IMR-90 (cell line): ENCODE measurements around the gene PLEK. TPM values are rescaled to one million over a fixed set of nuclear protein-coding genes. Genes with fewer than 3 reads are reported as not detected.

Experiments
- ATAC-seq: fragments of 200-7000 bp; cut with Tn5 transposase; 2 replicates; pipeline ENCODE4 v1.9.1; 2020; ENCODE audit warnings: low read depth, mild to moderate bottlenecking, moderate library complexity
- BruUV-seq: library from RNA; stranded (reverse); fragments of 400-500 nt; replicated peaks from 2 replicates; lab custom pipeline; 2021; lab: Mats Ljungman, UMichigan
- CTCF ChIA-PET: fragments of 300-600 bp; formaldehyde crosslinking; extraction: SDS; loops from one replicate; lab custom pipeline; 2021; ENCODE audit warnings: antibody characterized with exemption; lab: Yijun Ruan, JAX
- POLR2A ChIA-PET: fragments of 300-600 bp; sonication (Branson Sonifier 250); formaldehyde crosslinking; loops from one replicate; lab custom pipeline; 2022; ENCODE audit warnings: antibody characterized with exemption; ENCODE audit not compliant: unreplicated experiment; lab: Charles Lee
- DNase-seq: peaks from one replicate; pipeline ENCODE4 v3.0.0; 2013
- H2AFZ ChIP-seq: replicated peaks from 2 replicates; pipeline ENCODE3; 2013; ENCODE audit warnings: low read length, mild to moderate bottlenecking; ENCODE audit not compliant: poor library complexity
- H2AK5ac ChIP-seq: 2 replicates; pipeline ENCODE4 v1.6.1; 2013; ENCODE audit warnings: low read depth, low read length, inconsistent platforms
- H2AK9ac ChIP-seq: replicated peaks from 2 replicates; pipeline ENCODE3; 2013; ENCODE audit warnings: mild to moderate bottlenecking, low read depth, low read length, moderate library complexity; ENCODE audit not compliant: poor library complexity
- H2BK120ac ChIP-seq: 2 replicates; pipeline ENCODE4 v1.6.1; 2013; ENCODE audit warnings: low read depth, low read length, inconsistent platforms
- H2BK15ac ChIP-seq: 3 replicates; pipeline ENCODE4 v1.6.1; 2013; ENCODE audit warnings: low read depth, low read length, inconsistent platforms
- H2BK20ac ChIP-seq: 2 replicates; pipeline ENCODE4 v1.6.1; 2013; ENCODE audit warnings: low read depth, mild to moderate bottlenecking, inconsistent platforms, low read length, moderate library complexity
- H2BK5ac ChIP-seq: 2 replicates; pipeline ENCODE4 v1.6.1; 2013; ENCODE audit warnings: mild to moderate bottlenecking, low read depth, low read length, inconsistent platforms; ENCODE audit not compliant: poor library complexity, severe bottlenecking
- H3K14ac ChIP-seq: replicated peaks from 2 replicates; pipeline ENCODE4 v1.6.1; 2013; ENCODE audit warnings: low read depth, low read length, inconsistent platforms
- H3K18ac ChIP-seq: 2 replicates; pipeline ENCODE4 v1.6.1; 2013; ENCODE audit warnings: low read depth, low read length, control low read depth
- H3K23ac ChIP-seq: 2 replicates; pipeline ENCODE4 v1.6.1; 2013; ENCODE audit warnings: low read depth, low read length, inconsistent platforms
- H3K27ac ChIP-seq: 2 replicates; pipeline ENCODE4 v1.5.1; 2013; ENCODE audit warnings: mild to moderate bottlenecking, control low read depth, low read length; ENCODE audit not compliant: insufficient read depth
- H3K27me3 ChIP-seq: 2 replicates; pipeline ENCODE4 v1.6.1; 2013; ENCODE audit warnings: low read length; ENCODE audit not compliant: control insufficient read depth, insufficient read depth
- H3K36me3 ChIP-seq: 2 replicates; pipeline ENCODE4 v1.6.1; 2013; ENCODE audit warnings: low read length, mixed read lengths; ENCODE audit not compliant: control insufficient read depth, insufficient read depth
- H3K4ac ChIP-seq: 2 replicates; pipeline ENCODE4 v1.6.1; 2013; ENCODE audit warnings: low read depth, low read length, inconsistent platforms
- H3K4me1 ChIP-seq: 2 replicates; pipeline ENCODE4 v1.6.1; 2013; ENCODE audit warnings: low read length, mixed read lengths; ENCODE audit not compliant: control insufficient read depth, insufficient read depth
- H3K4me2 ChIP-seq: 2 replicates; pipeline ENCODE4 v1.6.1; 2013; ENCODE audit warnings: low read depth, mild to moderate bottlenecking, control low read depth, low read length, moderate library complexity
- H3K4me3 ChIP-seq: 2 replicates; pipeline ENCODE4 v1.5.1; 2013; ENCODE audit warnings: low read depth, mild to moderate bottlenecking, control low read depth, low read length, moderate library complexity; ENCODE audit not compliant: insufficient read depth
- H3K56ac ChIP-seq: 2 replicates; pipeline ENCODE4 v1.6.1; 2013; ENCODE audit warnings: low read length, inconsistent platforms; ENCODE audit not compliant: insufficient read depth; ENCODE audit errors: extremely low read depth
- H3K79me1 ChIP-seq, 2 experiments: 2 replicates each; pipeline ENCODE4 v1.6.1; 2013; ENCODE audit warnings: low read length in 2 of 2, inconsistent platforms in 1 of 2, low read depth in 1 of 2
- H3K9ac ChIP-seq: 2 replicates; pipeline ENCODE4 v1.6.1; 2013; ENCODE audit warnings: low read depth, low read length, control low read depth
- H3K9me1 ChIP-seq: 2 replicates; pipeline ENCODE4 v1.6.1; 2013; ENCODE audit warnings: low read length, inconsistent platforms; ENCODE audit not compliant: insufficient read depth
- H3K9me3 ChIP-seq: 2 replicates; pipeline ENCODE4 v1.6.1; 2013; ENCODE audit warnings: low read length; ENCODE audit not compliant: control insufficient read depth, insufficient read depth
- H4K20me1 ChIP-seq: 2 replicates; pipeline ENCODE4 v1.6.1; 2013; ENCODE audit warnings: low read length, inconsistent platforms; ENCODE audit not compliant: insufficient read depth
- H4K5ac ChIP-seq: 2 replicates; pipeline ENCODE4 v1.6.1; 2013; ENCODE audit warnings: mild to moderate bottlenecking, low read depth, low read length, control low read depth
- H4K8ac ChIP-seq, 2 experiments: 2 replicates each; pipeline ENCODE4 v1.6.1; 2013; ENCODE audit warnings: low read depth in 2 of 2, low read length in 2 of 2, control low read depth in 1 of 2, inconsistent platforms in 1 of 2
- H4K91ac ChIP-seq: 2 replicates; pipeline ENCODE4 v1.6.1; 2013; ENCODE audit warnings: low read depth, low read length, inconsistent platforms; ENCODE audit not compliant: insufficient read depth
- BHLHE40 ChIP-seq: fragments of 150-350 bp; IDR thresholded peaks from 2 replicates; pipeline ENCODE4 v1.6.1; 2016; ENCODE audit warnings: mild to moderate bottlenecking, low read depth, low read length
- NFE2L2 ChIP-seq: fragments of 150-350 bp; IDR thresholded peaks from 2 replicates; pipeline ENCODE4 v1.6.1; 2016; ENCODE audit warnings: low read depth, mild to moderate bottlenecking, low read length
- RFX5 ChIP-seq: IDR thresholded peaks from 2 replicates; pipeline ENCODE4 v1.8.0; 2012; ENCODE audit warnings: low read depth, mild to moderate bottlenecking, low read length, moderate library complexity
- WGBS, 2 experiments: methylation state at CpG; one replicate each; pipeline versions ENCODE4 v1.1.5 to v1.1.7; 2013; ENCODE audit warnings: missing lambda C conversion rate in 2 of 2; ENCODE audit not compliant: insufficient read length in 1 of 2; ENCODE audit errors: extremely low coverage in 2 of 2; 5-methylcytosine and 5-hydroxymethylcytosine counted together
- dilution Hi-C: fragments of 300-500 bp; cut with HindIII; formaldehyde crosslinking; loops from one replicate; pipeline ENCODE4 v1.14.3; 2018; ENCODE audit warnings: low sequenced_read_pairs; ENCODE audit not compliant: unreplicated experiment
- in situ Hi-C: fragments of 300-500 bp; cut with MboI; formaldehyde crosslinking; loops from 3 replicates; pipeline ENCODE4 v1.14.3; 2019; ENCODE audit warnings: low sequenced_read_pairs, inconsistent platforms, mixed read lengths
- intact Hi-C: fragments of 100-400 bp; cut with micrococcal nuclease; formaldehyde crosslinking; loops from 2 replicates; pipeline ENCODE4 v1.10.0; 2022
- polyA plus RNA-seq, 3 experiments: library from polyadenylated mRNA; depleted of rRNA; stranded (reverse); fragments of >200 nt; gene quantifications; 2 replicates each; pipeline ENCODE4 v1.2.3, GENCODE V29; 2012; ENCODE audit warnings: low replicate concordance in 1 of 3
- total RNA-seq: library from RNA; depleted of rRNA; stranded (reverse); fragments of >200 nt; gene quantifications from 2 replicates; pipeline ENCODE4 v1.2.3, GENCODE V29; 2012

The PLEK gene
- total and polyA plus RNA-seq, 2 of the 4 experiments (the other 2 are of a cell fraction) = under 0.01 TPM; not detected in 1

DNA sequence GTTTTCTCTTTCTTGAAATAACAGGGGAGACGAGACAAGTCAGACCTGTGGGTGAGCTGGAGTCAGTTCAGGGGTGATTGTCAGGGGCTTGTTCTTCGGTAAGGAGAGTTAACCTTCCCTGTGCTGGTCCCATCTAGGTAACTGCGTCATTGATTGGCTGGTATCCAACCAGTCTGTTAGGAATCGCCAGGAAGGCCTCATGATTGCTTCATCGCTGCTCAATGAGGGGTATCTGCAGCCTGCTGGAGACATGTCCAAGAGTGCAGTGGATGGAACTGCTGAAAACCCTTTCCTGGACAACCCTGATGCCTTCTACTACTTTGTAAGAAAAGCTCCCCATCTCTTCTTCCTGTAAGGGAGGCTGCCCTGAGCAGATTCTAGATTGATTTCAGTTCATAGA is 21.3 kb downstream of the PLEK start:
- H3K23ac ChIP-seq = no peak overlapping the region
- no peak overlapping the region for H3K14ac ChIP-seq
- no peak overlapping the region for H4K8ac ChIP-seq
- no peak overlapping the region for H3K4me2 ChIP-seq
- H3K4me1 ChIP-seq = no peaks in the 10 kb centered on the region
- H2AFZ ChIP-seq = no peak overlapping the region
- no peak overlapping the region for H2AK9ac ChIP-seq
- H3K4me3 ChIP-seq = no peak overlapping the region
- no peaks in the 10 kb centered on the region; the same call in 1 of the 2 replicates for H3K9me1 ChIP-seq
- H3K18ac ChIP-seq = no peak overlapping the region
- intact Hi-C loops (no loop called here), dilution Hi-C loops (no loop called here), in situ Hi-C loops (no loop called here)
- H2BK15ac ChIP-seq = no peak overlapping the region
- no peak overlapping the region for H2BK5ac ChIP-seq
- TF ChIP-seq NFE2L2 (no peak), BHLHE40 (no peak), RFX5 (no peak)
- no peak overlapping the region for H2BK20ac ChIP-seq
- no peaks in the 10 kb centered on the region; the same call in 1 of the 2 replicates for H4K20me1 ChIP-seq
- DNase-seq (no peak), ATAC-seq (no peak)
- ChIA-PET POLR2A (no interaction called here), CTCF (no interaction called here)
- no peaks in the 10 kb centered on the region for H3K36me3 ChIP-seq
- no peak overlapping the region for H4K5ac ChIP-seq
- H3K9ac ChIP-seq = no peak overlapping the region
- H3K9me3 ChIP-seq = peaks cover 6% of the 10 kb centered on the region; the same call in 1 of the 2 replicates
- H3K27me3 ChIP-seq = peaks cover 62% of the 10 kb centered on the region
- H2AK5ac ChIP-seq = no peak overlapping the region
- H3K27ac ChIP-seq = no peak overlapping the region
- H3K4ac ChIP-seq = no peak overlapping the region
- no TSS peak for BruUV-seq
- H3K79me1 ChIP-seq = no peaks in the 10 kb centered on the region
- no peak overlapping the region for H3K56ac ChIP-seq
- no peak overlapping the region for H2BK120ac ChIP-seq
- no CpG with 5 or more reads among the region's 5 CpGs for WGBS, 2 experiments
- H4K91ac ChIP-seq = no peak overlapping the region
